HCT116 (cell line): ENCODE data around the gene DIP2C. TPM values are rescaled to one million over a fixed set of nuclear protein-coding genes. Genes with fewer than 3 reads are reported as not detected.

Source experiments
- ATAC-seq: fragments of 200-7000 bp; cut with Tn5 transposase; 2 replicates; pipeline ENCODE4 v1.9.1; 2020; ENCODE audit warnings: mild to moderate bottlenecking, moderate library complexity
- BruUV-seq: library from RNA; stranded (reverse); fragments of 400-500 nt; replicated peaks from 2 replicates; lab custom pipeline; 2021; lab: Mats Ljungman, UMichigan
- CTCF ChIA-PET: fragments of 300-600 bp; sonication (Branson Sonifier 250); formaldehyde crosslinking; loops from one replicate; lab custom pipeline; 2021; ENCODE audit warnings: antibody characterized with exemption; lab: Charles Lee
- POLR2A ChIA-PET: fragments of 300-600, 350-600 bp; sonication (Branson Sonifier 250); formaldehyde crosslinking; loops from one replicate; lab custom pipeline; 2021; ENCODE audit warnings: antibody characterized with exemption; lab: Charles Lee
- RAD21 ChIA-PET, 2 experiments: fragments of 300-600 bp; sonication (Branson Sonifier 250); formaldehyde crosslinking; loops; one replicate each; lab custom pipeline; 2023; ENCODE audit warnings: low total read pairs in 2 of 2; ENCODE audit not compliant: uncharacterized antibody in 2 of 2, unreplicated experiment in 2 of 2, low non-redundant PET in 1 of 2; lab: Charles Lee
- DNase-seq: peaks from one replicate; pipeline ENCODE4 v3.0.0-alpha.2; 2010; ENCODE audit warnings: low read depth, low spot score
- H2AFZ ChIP-seq: fragments of 200-600 bp; shearing (Covaris generic), sonication (generic); 2 replicates; pipeline ENCODE4 v1.6.1; 2017; ENCODE audit warnings: low read depth, mixed run types, mixed read lengths, antibody characterized with exemption, low read length; ENCODE audit not compliant: poor library complexity, severe bottlenecking
- H3K27ac ChIP-seq: 2 replicates; pipeline ENCODE4 v1.5.1; 2012; ENCODE audit warnings: low read depth, low read length
- H3K27me3 ChIP-seq: fragments of 200-600 bp; sonication (generic); 2 replicates; pipeline ENCODE4 v1.6.1; 2016; ENCODE audit warnings: mixed run types, low read length, mixed read lengths; ENCODE audit not compliant: insufficient read depth
- H3K36me3 ChIP-seq, 2 experiments: fragments of 200-500 bp in 1 of 2; fragments of 200-600 bp in 1 of 2; sonication (Bioruptor generic) in 1 of 2; sonication (generic) in 1 of 2; 2 replicates each; pipeline versions ENCODE4 v1.5.1 to v1.6.1; 2014 to 2016; ENCODE audit warnings: low read length in 2 of 2, inconsistent platforms in 1 of 2, mixed read lengths in 1 of 2, mixed run types in 1 of 2; ENCODE audit not compliant: insufficient read depth in 2 of 2, control insufficient read depth in 1 of 2
- H3K4me1 ChIP-seq, 2 experiments: fragments of 200-600 bp in 1 of 2; sonication (generic) in 1 of 2; 2 replicates each; pipeline versions ENCODE4 v1.5.1 to v1.6.1; 2012 to 2017; ENCODE audit warnings: low read length in 2 of 2, inconsistent platforms in 1 of 2, mild to moderate bottlenecking in 1 of 2, mixed read lengths in 1 of 2, mixed run types in 1 of 2, moderate library complexity in 1 of 2; ENCODE audit not compliant: insufficient read depth in 2 of 2, control insufficient read depth in 1 of 2
- H3K4me2 ChIP-seq: fragments of 200-600 bp; sonication (generic); 2 replicates; pipeline ENCODE4 v1.6.1; 2017; ENCODE audit warnings: mixed run types, low read length, mixed read lengths
- H3K4me3 ChIP-seq, 2 experiments: fragments of 200-600 bp in 1 of 2; sonication (generic) in 1 of 2; replicated peaks in 1 of 2; 2 replicates each; pipeline ENCODE4 v1.5.1; 2011 to 2016; ENCODE audit warnings: low read length in 2 of 2, control low read depth in 1 of 2, low read depth in 1 of 2, mild to moderate bottlenecking in 1 of 2, mixed read lengths in 1 of 2, mixed run types in 1 of 2
- H3K79me2 ChIP-seq: fragments of 200-600 bp; sonication (generic); 2 replicates; pipeline ENCODE4 v1.6.1; 2017; ENCODE audit warnings: mild to moderate bottlenecking, mixed run types, low read length, moderate library complexity, mixed read lengths; ENCODE audit not compliant: insufficient read depth
- H3K9ac ChIP-seq: fragments of 200-600 bp; sonication (generic); 2 replicates; pipeline ENCODE4 v1.6.1; 2016; ENCODE audit warnings: low read length, mixed read lengths
- H3K9me2 ChIP-seq: fragments of 200-600 bp; sonication (generic), shearing (Covaris generic); 2 replicates; pipeline ENCODE4 v1.6.1; 2017; ENCODE audit warnings: mixed run types, mild to moderate bottlenecking, moderate library complexity; ENCODE audit not compliant: insufficient read depth
- H3K9me3 ChIP-seq, 2 experiments: fragments of 200-500 bp in 1 of 2; fragments of 200-600 bp in 1 of 2; sonication (Bioruptor generic) in 1 of 2; sonication (generic) in 1 of 2; 2 replicates each; pipeline ENCODE4 v1.6.1; 2014 to 2017; ENCODE audit warnings: low read length in 2 of 2, mixed read lengths in 2 of 2, inconsistent platforms in 1 of 2, low read depth in 1 of 2, mild to moderate bottlenecking in 1 of 2, mixed run types in 1 of 2, moderate library complexity in 1 of 2; ENCODE audit not compliant: control insufficient read depth in 1 of 2, insufficient read depth in 1 of 2
- H4K20me1 ChIP-seq: fragments of 200-600 bp; sonication (generic), shearing (Covaris generic); 2 replicates; pipeline ENCODE4 v1.6.1; 2017; ENCODE audit warnings: mixed run types, mild to moderate bottlenecking, moderate library complexity; ENCODE audit not compliant: insufficient read depth
- ATF3 ChIP-seq: IDR thresholded peaks from 2 replicates; pipeline ENCODE4 v1.6.1; 2012
- CBX3 ChIP-seq: IDR thresholded peaks from 2 replicates; pipeline ENCODE4 v1.6.1; 2012; ENCODE audit warnings: low read depth
- CEBPB ChIP-seq: IDR thresholded peaks from 2 replicates; pipeline ENCODE4 v1.6.1; 2012; ENCODE audit warnings: low read depth
- CTCF ChIP-seq, 3 experiments: fragments of 200-600 bp in 1 of 3; sonication (generic) in 1 of 3; IDR thresholded peaks in 2 of 3; conservative IDR thresholded peaks in 1 of 3; 2 replicates each; pipeline ENCODE4 v1.5.1; 2012 to 2017; ENCODE audit warnings: low read depth in 2 of 3, low read length in 2 of 3, antibody characterized with exemption in 1 of 3, borderline replicate concordance in 1 of 3, control low read depth in 1 of 3, mild to moderate bottlenecking in 1 of 3, mixed read lengths in 1 of 3, mixed run types in 1 of 3, moderate library complexity in 1 of 3; ENCODE audit not compliant: insufficient read depth in 1 of 3
- ELF1 ChIP-seq: IDR thresholded peaks from 2 replicates; pipeline ENCODE4 v1.6.1; 2012; ENCODE audit warnings: low read depth, borderline replicate concordance
- EZH2 ChIP-seq: fragments of 200-600 bp; sonication (generic); IDR thresholded peaks from 2 replicates; pipeline ENCODE4 v1.6.1; 2017; ENCODE audit warnings: antibody characterized with exemption, mixed run types
- FOSL1 ChIP-seq: IDR thresholded peaks from 2 replicates; pipeline ENCODE4 v1.6.1; 2012; ENCODE audit warnings: low read depth
- MAX ChIP-seq: IDR thresholded peaks from 2 replicates; pipeline ENCODE4 v1.6.1; 2012
- POLR2AphosphoS5 ChIP-seq: IDR thresholded peaks from 2 replicates; pipeline ENCODE4 v1.6.1; 2011; ENCODE audit warnings: mild to moderate bottlenecking, low read depth, low read length, moderate library complexity
- SIN3A ChIP-seq: IDR thresholded peaks from 2 replicates; pipeline ENCODE4 v1.6.1; 2012; ENCODE audit warnings: low read depth
- TCF7L2 ChIP-seq: IDR thresholded peaks from 2 replicates; pipeline ENCODE4 v1.7.0; 2011; ENCODE audit warnings: borderline replicate concordance, inconsistent platforms; ENCODE audit not compliant: insufficient read depth, insufficient read length; ENCODE audit errors: extremely low read depth
- YY1 ChIP-seq: IDR thresholded peaks from 2 replicates; pipeline ENCODE4 v1.6.1; 2011; ENCODE audit warnings: low read length, low read depth, moderate library complexity, mild to moderate bottlenecking; ENCODE audit not compliant: insufficient replicate concordance; ENCODE audit errors: extremely low read depth
- ZBTB33 ChIP-seq: IDR thresholded peaks from 2 replicates; pipeline ENCODE4 v1.6.1; 2011; ENCODE audit warnings: mild to moderate bottlenecking, low read length, moderate library complexity; ENCODE audit not compliant: insufficient replicate concordance; ENCODE audit errors: extremely low read depth
- ZNF274 ChIP-seq: fragments of 200-500 bp; sonication (Bioruptor generic); IDR thresholded peaks from 2 replicates; pipeline ENCODE4 v1.6.1; 2014; ENCODE audit warnings: mild to moderate bottlenecking, low read depth, low read length, inconsistent platforms
- intact Hi-C: fragments of 100-400 bp; cut with micrococcal nuclease; formaldehyde crosslinking; loops from 2 replicates; pipeline ENCODE4 v1.10.0; 2022
- total RNA-seq: library from RNA; stranded (reverse); gene quantifications from one replicate; pipeline ENCODE4 v1.2.1, GENCODE V29; 2021; ENCODE audit not compliant: unreplicated experiment

The DIP2C gene
- total RNA-seq, 1 experiment from 2014 or later, result 15.4 TPM

GRCh38 chr10:594584-595270 lies 94.7 kb downstream of the DIP2C start:
- H3K4me2 ChIP-seq, result no peak overlapping the region
- BruUV-seq, result no TSS peak
- H3K27me3 ChIP-seq, result no peaks in the 10 kb centered on the region
- peaks cover 3% of the 10 kb centered on the region; the same call in 1 of the 2 replicates for H3K79me2 ChIP-seq
- DNase-seq (no peak), ATAC-seq (no peak)
- no peak overlapping the region for H2AFZ ChIP-seq
- H3K4me3 ChIP-seq, result no peak overlapping the region
- POLR2A ChIA-PET, result no interaction called here
- no peak overlapping the region for H3K9ac ChIP-seq
- H3K36me3 ChIP-seq, result no peaks in the 10 kb centered on the region
- no peaks in the 10 kb centered on the region for H3K9me3 ChIP-seq
- H4K20me1 ChIP-seq, result no peaks in the 10 kb centered on the region
- CTCF ChIA-PET, result no interaction called here
- intact Hi-C loops, result no loop called here
- RAD21 ChIA-PET, result no interaction called here
- TF ChIP-seq POLR2AphosphoS5, result no peak
- no peak for TF ChIP-seq ZBTB33
- no peak for TF ChIP-seq ELF1
- TF ChIP-seq FOSL1, result no peak
- no peak for TF ChIP-seq CEBPB
- no peak overlapping the region for H3K27ac ChIP-seq
- H3K4me1 ChIP-seq, result peaks cover 0 to 4% of the 10 kb centered on the region in 2 experiments; a peak in 1 of 4 replicates
- H3K9me2 ChIP-seq, result no peaks in the 10 kb centered on the region

GRCh38 chr10:593901-594457 lies 95.5 kb downstream of the DIP2C start:
- TF ChIP-seq SIN3A (no peak), YY1 (no peak), ZNF274 (no peak), ATF3 (no peak), MAX (no peak), EZH2 (no peak), POLR2AphosphoS5 (no peak), TCF7L2 (no peak), CBX3 (no peak), CTCF (IDR thresholded peaks at IDR 0.05 in 2 of 3, conservative IDR thresholded peaks at IDR 0.05 in 1 of 3; ENCODE audit: borderline replicate concordance in 1 of 3, insufficient read depth in 1 of 3, low read depth in 2 of 3, low read length in 2 of 3) (no peak)
- DNase-seq (no peak), ATAC-seq (no peak)
- H2AFZ ChIP-seq, result no peak overlapping the region
- H3K9me2 ChIP-seq, result no peaks in the 10 kb centered on the region
- no peak overlapping the region for H3K4me3 ChIP-seq
- H4K20me1 ChIP-seq, result no peaks in the 10 kb centered on the region
- H3K4me1 ChIP-seq, result peaks cover 0 to 4% of the 10 kb centered on the region in 2 experiments; a peak in 1 of 4 replicates
- H3K36me3 ChIP-seq, result no peaks in the 10 kb centered on the region
- CTCF ChIA-PET, result no interaction called here
- no peaks in the 10 kb centered on the region for H3K9me3 ChIP-seq
- RAD21 ChIA-PET, result no interaction called here
- no TSS peak for BruUV-seq
- no peak overlapping the region for H3K4me2 ChIP-seq
- POLR2A ChIA-PET, result no interaction called here
- intact Hi-C loops, result no loop called here
- H3K27me3 ChIP-seq, result no peaks in the 10 kb centered on the region
- H3K27ac ChIP-seq, result no peak overlapping the region
- H3K9ac ChIP-seq, result no peak overlapping the region
- H3K79me2 ChIP-seq, result peaks cover 3% of the 10 kb centered on the region; the same call in 1 of the 2 replicates
